ENCODE results near the gene SMARCC2.

DNA sequence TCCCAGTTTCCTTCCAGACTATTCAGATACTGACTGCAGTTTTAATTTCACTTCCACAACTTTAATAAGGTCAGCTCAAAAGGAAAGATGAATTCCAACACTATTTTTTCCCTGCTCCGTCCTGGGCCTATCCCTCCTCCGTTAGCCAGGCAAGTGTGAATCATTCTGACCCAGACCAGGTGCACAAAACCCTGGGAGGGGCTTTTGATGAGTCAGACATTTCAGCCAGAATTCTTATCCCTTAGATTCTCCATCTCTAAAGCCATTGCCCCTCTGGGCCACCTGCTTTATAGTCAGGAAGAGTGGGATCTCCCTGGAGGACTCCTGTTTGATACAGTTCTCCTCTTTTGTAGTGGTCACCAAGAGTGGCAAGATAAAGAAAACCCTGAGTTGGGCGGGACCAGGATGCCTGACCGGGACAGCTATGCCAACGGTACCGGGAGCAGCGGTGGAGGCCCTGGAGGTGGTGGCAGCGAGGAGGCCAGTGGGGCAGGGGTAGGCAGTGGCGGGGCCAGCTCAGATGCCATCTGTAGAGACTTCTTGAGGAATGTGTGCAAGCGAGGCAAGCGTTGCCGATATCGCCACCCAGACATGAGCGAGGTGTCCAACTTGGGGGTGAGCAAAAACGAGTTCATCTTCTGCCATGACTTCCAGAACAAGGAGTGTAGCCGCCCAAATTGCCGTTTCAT lies 69.0 kb downstream of the SMARCC2 start:
- TF ChIP-seq MAFK (IDR thresholded peaks at IDR 0.05; ENCODE audit: partially characterized antibody), result no peak
- no peak for TF ChIP-seq HOXB13 (CRISPR knock-in tag; IDR thresholded peaks at IDR 0.05; ENCODE audit: low read depth)
- TF ChIP-seq POLR2A (IDR thresholded peaks at IDR 0.05; ENCODE audit: low read length), result no peak
- TF ChIP-seq, protein P1, sequence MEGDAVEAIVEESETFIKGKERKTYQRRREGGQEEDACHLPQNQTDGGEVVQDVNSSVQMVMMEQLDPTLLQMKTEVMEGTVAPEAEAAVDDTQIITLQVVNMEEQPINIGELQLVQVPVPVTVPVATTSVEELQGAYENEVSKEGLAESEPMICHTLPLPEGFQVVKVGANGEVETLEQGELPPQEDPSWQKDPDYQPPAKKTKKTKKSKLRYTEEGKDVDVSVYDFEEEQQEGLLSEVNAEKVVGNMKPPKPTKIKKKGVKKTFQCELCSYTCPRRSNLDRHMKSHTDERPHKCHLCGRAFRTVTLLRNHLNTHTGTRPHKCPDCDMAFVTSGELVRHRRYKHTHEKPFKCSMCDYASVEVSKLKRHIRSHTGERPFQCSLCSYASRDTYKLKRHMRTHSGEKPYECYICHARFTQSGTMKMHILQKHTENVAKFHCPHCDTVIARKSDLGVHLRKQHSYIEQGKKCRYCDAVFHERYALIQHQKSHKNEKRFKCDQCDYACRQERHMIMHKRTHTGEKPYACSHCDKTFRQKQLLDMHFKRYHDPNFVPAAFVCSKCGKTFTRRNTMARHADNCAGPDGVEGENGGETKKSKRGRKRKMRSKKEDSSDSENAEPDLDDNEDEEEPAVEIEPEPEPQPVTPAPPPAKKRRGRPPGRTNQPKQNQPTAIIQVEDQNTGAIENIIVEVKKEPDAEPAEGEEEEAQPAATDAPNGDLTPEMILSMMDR (IDR thresholded peaks at IDR 0.05), result no peak
- no peak for TF ChIP-seq EP300 (IDR thresholded peaks at IDR 0.05)
- TF ChIP-seq, protein P2, sequence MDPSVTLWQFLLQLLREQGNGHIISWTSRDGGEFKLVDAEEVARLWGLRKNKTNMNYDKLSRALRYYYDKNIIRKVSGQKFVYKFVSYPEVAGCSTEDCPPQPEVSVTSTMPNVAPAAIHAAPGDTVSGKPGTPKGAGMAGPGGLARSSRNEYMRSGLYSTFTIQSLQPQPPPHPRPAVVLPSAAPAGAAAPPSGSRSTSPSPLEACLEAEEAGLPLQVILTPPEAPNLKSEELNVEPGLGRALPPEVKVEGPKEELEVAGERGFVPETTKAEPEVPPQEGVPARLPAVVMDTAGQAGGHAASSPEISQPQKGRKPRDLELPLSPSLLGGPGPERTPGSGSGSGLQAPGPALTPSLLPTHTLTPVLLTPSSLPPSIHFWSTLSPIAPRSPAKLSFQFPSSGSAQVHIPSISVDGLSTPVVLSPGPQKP (IDR thresholded peaks at IDR 0.05; ENCODE audit: low read depth, low read length), result no peak
- TF ChIP-seq, protein P3, sequence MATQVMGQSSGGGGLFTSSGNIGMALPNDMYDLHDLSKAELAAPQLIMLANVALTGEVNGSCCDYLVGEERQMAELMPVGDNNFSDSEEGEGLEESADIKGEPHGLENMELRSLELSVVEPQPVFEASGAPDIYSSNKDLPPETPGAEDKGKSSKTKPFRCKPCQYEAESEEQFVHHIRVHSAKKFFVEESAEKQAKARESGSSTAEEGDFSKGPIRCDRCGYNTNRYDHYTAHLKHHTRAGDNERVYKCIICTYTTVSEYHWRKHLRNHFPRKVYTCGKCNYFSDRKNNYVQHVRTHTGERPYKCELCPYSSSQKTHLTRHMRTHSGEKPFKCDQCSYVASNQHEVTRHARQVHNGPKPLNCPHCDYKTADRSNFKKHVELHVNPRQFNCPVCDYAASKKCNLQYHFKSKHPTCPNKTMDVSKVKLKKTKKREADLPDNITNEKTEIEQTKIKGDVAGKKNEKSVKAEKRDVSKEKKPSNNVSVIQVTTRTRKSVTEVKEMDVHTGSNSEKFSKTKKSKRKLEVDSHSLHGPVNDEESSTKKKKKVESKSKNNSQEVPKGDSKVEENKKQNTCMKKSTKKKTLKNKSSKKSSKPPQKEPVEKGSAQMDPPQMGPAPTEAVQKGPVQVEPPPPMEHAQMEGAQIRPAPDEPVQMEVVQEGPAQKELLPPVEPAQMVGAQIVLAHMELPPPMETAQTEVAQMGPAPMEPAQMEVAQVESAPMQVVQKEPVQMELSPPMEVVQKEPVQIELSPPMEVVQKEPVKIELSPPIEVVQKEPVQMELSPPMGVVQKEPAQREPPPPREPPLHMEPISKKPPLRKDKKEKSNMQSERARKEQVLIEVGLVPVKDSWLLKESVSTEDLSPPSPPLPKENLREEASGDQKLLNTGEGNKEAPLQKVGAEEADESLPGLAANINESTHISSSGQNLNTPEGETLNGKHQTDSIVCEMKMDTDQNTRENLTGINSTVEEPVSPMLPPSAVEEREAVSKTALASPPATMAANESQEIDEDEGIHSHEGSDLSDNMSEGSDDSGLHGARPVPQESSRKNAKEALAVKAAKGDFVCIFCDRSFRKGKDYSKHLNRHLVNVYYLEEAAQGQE (IDR thresholded peaks at IDR 0.05), result no peak
- no peak for TF ChIP-seq POLR2AphosphoS2 (conservative IDR thresholded peaks at IDR 0.05; ENCODE audit: low read length)
- no peak for TF ChIP-seq BHLHE40 (IDR thresholded peaks at IDR 0.05; ENCODE audit: low read depth, low read length)
- no peak for TF ChIP-seq NR3C1 (IDR thresholded peaks at IDR 0.05)
- TF ChIP-seq, protein P4, sequence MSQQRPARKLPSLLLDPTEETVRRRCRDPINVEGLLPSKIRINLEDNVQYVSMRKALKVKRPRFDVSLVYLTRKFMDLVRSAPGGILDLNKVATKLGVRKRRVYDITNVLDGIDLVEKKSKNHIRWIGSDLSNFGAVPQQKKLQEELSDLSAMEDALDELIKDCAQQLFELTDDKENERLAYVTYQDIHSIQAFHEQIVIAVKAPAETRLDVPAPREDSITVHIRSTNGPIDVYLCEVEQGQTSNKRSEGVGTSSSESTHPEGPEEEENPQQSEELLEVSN (IDR thresholded peaks at IDR 0.05; ENCODE audit: borderline replicate concordance, low read depth), result no peak
- no peak for TF ChIP-seq SREBF2 (IDR thresholded peaks at IDR 0.05)
